NCI-H524 (cell line): Measurements from ENCODE around the gene OR52E1.

Source experiments
- DNase-seq, 2 experiments: peaks; one replicate each; lab custom pipeline; 2025; lab: John Stamatoyannopoulos, UW

Gene OR52E1

GRCh38 chr11:5117588-5117987, 48.2 kb downstream of the OR52E1 start:
- no peak for DNase-seq

GRCh38 chr11:5118893-5119292, 49.5 kb downstream of the OR52E1 start:
- DNase-seq = no peak
